ENCODE data around the gene TRAPPC3L. TPM values are rescaled to one million over a fixed set of nuclear protein-coding genes. Genes with fewer than 3 reads are reported as not detected.

The TRAPPC3L gene
- polyA plus RNA-seq, 1 donor from 2014 or later = not detected

- no peak overlapping the region for H3K27ac ChIP-seq (ENCODE audit: low read length)
- no peaks in the 10 kb centered on the region for H3K9me2 ChIP-seq (ENCODE audit: insufficient read depth, low read length)
- H3F3A ChIP-seq (ENCODE audit: insufficient read depth, low read length, poor library complexity, severe bottlenecking) = no peaks in the 10 kb centered on the region
- H3K9ac ChIP-seq (ENCODE audit: low read length) = no peak overlapping the region
- peaks cover 15% of the 10 kb centered on the region for H3K27me3 ChIP-seq (ENCODE audit: insufficient read depth, low read depth, low read length)
- H2AFZ ChIP-seq (ENCODE audit: low read depth, low read length) = no peak overlapping the region
- no peaks in the 10 kb centered on the region for H3K9me3 ChIP-seq (ENCODE audit: low read length)
- no peaks in the 10 kb centered on the region for H4K20me1 ChIP-seq (ENCODE audit: insufficient read depth)
- H3K4me2 ChIP-seq (ENCODE audit: low read length) = no peak overlapping the region
- no peaks in the 10 kb centered on the region for H3K36me3 ChIP-seq (ENCODE audit: insufficient read depth, low read length)
- no peaks in the 10 kb centered on the region for H3K79me2 ChIP-seq (replicated peaks; ENCODE audit: insufficient read depth, low read length)
- no peak overlapping the region for H3K4me3 ChIP-seq (ENCODE audit: low read length)
- no peak for TF ChIP-seq EZH2 (IDR thresholded peaks at IDR 0.05; ENCODE audit: borderline replicate concordance, insufficient read depth, low read length, poor library complexity, severe bottlenecking)
- TF ChIP-seq, protein P1, sequence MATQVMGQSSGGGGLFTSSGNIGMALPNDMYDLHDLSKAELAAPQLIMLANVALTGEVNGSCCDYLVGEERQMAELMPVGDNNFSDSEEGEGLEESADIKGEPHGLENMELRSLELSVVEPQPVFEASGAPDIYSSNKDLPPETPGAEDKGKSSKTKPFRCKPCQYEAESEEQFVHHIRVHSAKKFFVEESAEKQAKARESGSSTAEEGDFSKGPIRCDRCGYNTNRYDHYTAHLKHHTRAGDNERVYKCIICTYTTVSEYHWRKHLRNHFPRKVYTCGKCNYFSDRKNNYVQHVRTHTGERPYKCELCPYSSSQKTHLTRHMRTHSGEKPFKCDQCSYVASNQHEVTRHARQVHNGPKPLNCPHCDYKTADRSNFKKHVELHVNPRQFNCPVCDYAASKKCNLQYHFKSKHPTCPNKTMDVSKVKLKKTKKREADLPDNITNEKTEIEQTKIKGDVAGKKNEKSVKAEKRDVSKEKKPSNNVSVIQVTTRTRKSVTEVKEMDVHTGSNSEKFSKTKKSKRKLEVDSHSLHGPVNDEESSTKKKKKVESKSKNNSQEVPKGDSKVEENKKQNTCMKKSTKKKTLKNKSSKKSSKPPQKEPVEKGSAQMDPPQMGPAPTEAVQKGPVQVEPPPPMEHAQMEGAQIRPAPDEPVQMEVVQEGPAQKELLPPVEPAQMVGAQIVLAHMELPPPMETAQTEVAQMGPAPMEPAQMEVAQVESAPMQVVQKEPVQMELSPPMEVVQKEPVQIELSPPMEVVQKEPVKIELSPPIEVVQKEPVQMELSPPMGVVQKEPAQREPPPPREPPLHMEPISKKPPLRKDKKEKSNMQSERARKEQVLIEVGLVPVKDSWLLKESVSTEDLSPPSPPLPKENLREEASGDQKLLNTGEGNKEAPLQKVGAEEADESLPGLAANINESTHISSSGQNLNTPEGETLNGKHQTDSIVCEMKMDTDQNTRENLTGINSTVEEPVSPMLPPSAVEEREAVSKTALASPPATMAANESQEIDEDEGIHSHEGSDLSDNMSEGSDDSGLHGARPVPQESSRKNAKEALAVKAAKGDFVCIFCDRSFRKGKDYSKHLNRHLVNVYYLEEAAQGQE (IDR thresholded peaks at IDR 0.05; ENCODE audit: borderline replicate concordance) = no peak
- no peak for TF ChIP-seq TAF1 (IDR thresholded peaks at IDR 0.05; ENCODE audit: low read depth)
- no peak for TF ChIP-seq EP300 (conservative IDR thresholded peaks at IDR 0.05; ENCODE audit: poor library complexity, severe bottlenecking)
- no peak for TF ChIP-seq MXI1 (conservative IDR thresholded peaks at IDR 0.05; ENCODE audit: poor library complexity, severe bottlenecking)
- TF ChIP-seq, protein P2, sequence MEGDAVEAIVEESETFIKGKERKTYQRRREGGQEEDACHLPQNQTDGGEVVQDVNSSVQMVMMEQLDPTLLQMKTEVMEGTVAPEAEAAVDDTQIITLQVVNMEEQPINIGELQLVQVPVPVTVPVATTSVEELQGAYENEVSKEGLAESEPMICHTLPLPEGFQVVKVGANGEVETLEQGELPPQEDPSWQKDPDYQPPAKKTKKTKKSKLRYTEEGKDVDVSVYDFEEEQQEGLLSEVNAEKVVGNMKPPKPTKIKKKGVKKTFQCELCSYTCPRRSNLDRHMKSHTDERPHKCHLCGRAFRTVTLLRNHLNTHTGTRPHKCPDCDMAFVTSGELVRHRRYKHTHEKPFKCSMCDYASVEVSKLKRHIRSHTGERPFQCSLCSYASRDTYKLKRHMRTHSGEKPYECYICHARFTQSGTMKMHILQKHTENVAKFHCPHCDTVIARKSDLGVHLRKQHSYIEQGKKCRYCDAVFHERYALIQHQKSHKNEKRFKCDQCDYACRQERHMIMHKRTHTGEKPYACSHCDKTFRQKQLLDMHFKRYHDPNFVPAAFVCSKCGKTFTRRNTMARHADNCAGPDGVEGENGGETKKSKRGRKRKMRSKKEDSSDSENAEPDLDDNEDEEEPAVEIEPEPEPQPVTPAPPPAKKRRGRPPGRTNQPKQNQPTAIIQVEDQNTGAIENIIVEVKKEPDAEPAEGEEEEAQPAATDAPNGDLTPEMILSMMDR (IDR thresholded peaks at IDR 0.05; ENCODE audit: poor library complexity, severe bottlenecking) = no peak
These were observed 85.6 kb downstream of the TRAPPC3L start for GRCh38 chr6:116459927-116460326.

DNA sequence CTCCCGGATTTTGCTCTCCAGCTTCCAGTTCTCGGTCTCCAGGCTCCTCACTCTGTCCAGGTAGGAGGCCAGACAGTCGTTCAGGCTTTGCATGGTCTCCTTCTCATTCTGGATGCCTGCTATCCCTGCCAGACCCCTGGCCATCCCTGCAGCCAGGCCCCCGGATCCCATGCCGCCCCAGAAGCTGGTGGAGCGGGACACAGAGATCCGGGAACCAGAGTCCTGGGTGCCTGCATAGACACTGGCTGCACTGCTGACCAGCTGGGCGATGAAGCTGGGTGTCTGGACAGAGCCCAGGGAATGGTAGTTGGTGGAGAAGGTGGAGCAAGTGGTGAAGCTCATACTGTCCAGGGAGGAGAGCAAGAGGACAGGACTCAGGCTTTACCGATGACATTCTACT lies 87.2 kb downstream of the TRAPPC3L start:
- H3F3A ChIP-seq (ENCODE audit: insufficient read depth, low read length, poor library complexity, severe bottlenecking) = no peaks in the 10 kb centered on the region
- no peaks in the 10 kb centered on the region for H3K79me2 ChIP-seq (replicated peaks; ENCODE audit: insufficient read depth, low read length)
- H3K4me3 ChIP-seq (ENCODE audit: low read length) = no peak overlapping the region

More for the DNA sequence above, 87.2 kb downstream of the TRAPPC3L start:
- Histone ChIP-seq H3K4me2 (ENCODE audit: low read length) (no peak overlapping the region), H2AFZ (ENCODE audit: low read depth, low read length) (no peak overlapping the region), H3K27ac (ENCODE audit: low read length) (no peak overlapping the region), H3K36me3 (ENCODE audit: insufficient read depth, low read length) (no peaks in the 10 kb centered on the region), H3K9me2 (ENCODE audit: insufficient read depth, low read length) (no peaks in the 10 kb centered on the region), H4K20me1 (ENCODE audit: insufficient read depth) (no peaks in the 10 kb centered on the region), H3K9me3 (ENCODE audit: low read length) (no peaks in the 10 kb centered on the region), H3K9ac (ENCODE audit: low read length) (no peak overlapping the region), H3K27me3 (ENCODE audit: insufficient read depth, low read depth, low read length) (peaks cover 15% of the 10 kb centered on the region)
- TF ChIP-seq RAD21 (conservative IDR thresholded peaks at IDR 0.05) = no peak
- no peak for TF ChIP-seq SMC3 (conservative IDR thresholded peaks at IDR 0.05; ENCODE audit: poor library complexity)
- TF ChIP-seq EP300 (conservative IDR thresholded peaks at IDR 0.05; ENCODE audit: poor library complexity, severe bottlenecking) = no peak
- no peak for TF ChIP-seq MXI1 (conservative IDR thresholded peaks at IDR 0.05; ENCODE audit: poor library complexity, severe bottlenecking)
- TF ChIP-seq, protein P2 (IDR thresholded peaks at IDR 0.05; ENCODE audit: poor library complexity, severe bottlenecking) = no peak
- no peak for TF ChIP-seq POLR2AphosphoS5 (IDR thresholded peaks at IDR 0.05)
- TF ChIP-seq, protein P1 (IDR thresholded peaks at IDR 0.05; ENCODE audit: borderline replicate concordance) = no peak
- no peak for TF ChIP-seq TAF1 (IDR thresholded peaks at IDR 0.05; ENCODE audit: low read depth)
- TF ChIP-seq EZH2 (IDR thresholded peaks at IDR 0.05; ENCODE audit: borderline replicate concordance, insufficient read depth, low read length, poor library complexity, severe bottlenecking) = no peak

Measured in neural cell (in vitro differentiated cells).